PC-3 (cell line): Measurements from ENCODE around the gene PRICKLE2. TPM values are rescaled to one million over a fixed set of nuclear protein-coding genes. Genes with fewer than 3 reads are reported as not detected.

Source experiments
- ATAC-seq: fragments of 200-7000 bp; cut with Tn5 transposase; 2 replicates; pipeline ENCODE4 v1.9.1; 2020; ENCODE audit warnings: mild to moderate bottlenecking, moderate library complexity
- BruUV-seq: library from RNA; stranded (reverse); fragments of 400-500 nt; replicated peaks from 2 replicates; lab custom pipeline; 2021; lab: Mats Ljungman, UMichigan
- CTCF ChIA-PET: fragments of 300-600 bp; sonication (Branson Sonifier 250); formaldehyde crosslinking; loops from one replicate; lab custom pipeline; 2022; ENCODE audit warnings: antibody characterized with exemption; lab: Charles Lee
- POLR2A ChIA-PET: fragments of 300-600 bp; sonication (Branson Sonifier 250); formaldehyde crosslinking; loops from one replicate; lab custom pipeline; 2022; ENCODE audit warnings: antibody characterized with exemption; ENCODE audit not compliant: unreplicated experiment; lab: Charles Lee
- DNase-seq: peaks from one replicate; pipeline ENCODE4 v3.0.0-alpha.2; 2015
- H2AFZ ChIP-seq: fragments of 300-600 bp; sonication (generic); 2 replicates; pipeline ENCODE4 v1.6.0; 2016; ENCODE audit warnings: antibody characterized with exemption, low read length
- H3F3A ChIP-seq: fragments of 300-600 bp; sonication (generic); one replicate; pipeline ENCODE4 v1.6.0; 2017; ENCODE audit warnings: antibody characterized with exemption, low read length, control low read depth, mild to moderate bottlenecking; ENCODE audit not compliant: unreplicated experiment
- H3K27ac ChIP-seq: fragments of 300-600 bp; sonication (generic); 2 replicates; pipeline ENCODE4 v1.5.1; 2016; ENCODE audit warnings: mild to moderate bottlenecking, low read length
- H3K27me3 ChIP-seq: fragments of 300-600 bp; sonication (generic); 2 replicates; pipeline ENCODE4 v1.6.1; 2016; ENCODE audit warnings: low read length, mixed read lengths
- H3K36me3 ChIP-seq: fragments of 300-600 bp; sonication (generic); 2 replicates; pipeline ENCODE4 v1.6.1; 2016; ENCODE audit warnings: low read depth, mixed run types, low read length, mixed read lengths
- H3K4me1 ChIP-seq: fragments of 300-600 bp; sonication (generic); 2 replicates; pipeline ENCODE4 v1.5.1; 2016; ENCODE audit warnings: low read length; ENCODE audit not compliant: insufficient read depth
- H3K4me2 ChIP-seq: fragments of 300-600 bp; sonication (generic); 2 replicates; pipeline ENCODE4 v1.6.0; 2016; ENCODE audit warnings: low read length
- H3K4me3 ChIP-seq: fragments of 300-600 bp; sonication (generic); 2 replicates; pipeline ENCODE4 v1.5.1; 2016; ENCODE audit warnings: mild to moderate bottlenecking, low read length, mixed read lengths
- H3K79me2 ChIP-seq: fragments of 300-600 bp; sonication (generic); 2 replicates; pipeline ENCODE4 v1.6.1; 2017; ENCODE audit warnings: low read length, mixed read lengths
- H3K9ac ChIP-seq: fragments of 300-600 bp; sonication (generic); 2 replicates; pipeline ENCODE4 v1.6.0; 2016; ENCODE audit warnings: mild to moderate bottlenecking, low read length
- H3K9me2 ChIP-seq: fragments of 300-600 bp; sonication (generic); replicated peaks from 2 replicates; pipeline ENCODE4 v1.6.1; 2016; ENCODE audit warnings: mixed run types, low read length, mixed read lengths
- H3K9me3 ChIP-seq: fragments of 300-600 bp; sonication (generic); 2 replicates; pipeline ENCODE4 v1.6.1; 2016; ENCODE audit warnings: low read length, mixed read lengths
- H4K20me1 ChIP-seq: fragments of 300-600 bp; sonication (generic); 2 replicates; pipeline ENCODE4 v1.6.1; 2016; ENCODE audit warnings: low read length, mixed read lengths
- CTCF ChIP-seq: fragments of 300-600 bp; sonication (generic); conservative IDR thresholded peaks from 2 replicates; pipeline ENCODE4 v1.5.1; 2017; ENCODE audit warnings: antibody characterized with exemption, low read depth, mild to moderate bottlenecking, low read length
- EZH2 ChIP-seq: fragments of 300-600 bp; sonication (generic); IDR thresholded peaks from one replicate; pipeline ENCODE4 v1.6.1; 2017; ENCODE audit warnings: antibody characterized with exemption, mild to moderate bottlenecking, low read length; ENCODE audit not compliant: unreplicated experiment
- EZH2phosphoT487 ChIP-seq: fragments of 300-600 bp; sonication (generic); IDR thresholded peaks from 2 replicates; pipeline ENCODE4 v1.6.1; 2018; ENCODE audit warnings: mild to moderate bottlenecking, antibody characterized with exemption, low read length, borderline replicate concordance
- intact Hi-C: fragments of 100-400 bp; cut with micrococcal nuclease; formaldehyde crosslinking; loops from 2 replicates; pipeline ENCODE4 v1.9.0; 2023
- total RNA-seq: library from RNA; depleted of rRNA; stranded (reverse); fragments of >200 nt; gene quantifications from 2 replicates; pipeline ENCODE4 v1.2.3, GENCODE V29; 2014

Gene PRICKLE2
- total RNA-seq, 1 experiment from 2014 or later, result 1.8 TPM

- Histone ChIP-seq H3K9me3 (no peaks in the 10 kb centered on the region), H4K20me1 (no peaks in the 10 kb centered on the region), H3K36me3 (no peaks in the 10 kb centered on the region), H3K27me3 (no peaks in the 10 kb centered on the region), H3K27ac (no peak overlapping the region), H3K9me2 (no peaks in the 10 kb centered on the region), H3K79me2 (no peaks in the 10 kb centered on the region), H3F3A (no peaks in the 10 kb centered on the region), H3K4me3 (no peak overlapping the region), H3K4me2 (no peak overlapping the region), H3K9ac (no peak overlapping the region), H3K4me1 (no peaks in the 10 kb centered on the region), H2AFZ (no peak overlapping the region)
- CTCF ChIA-PET, result no interaction called here
- DNase-seq, result no peak
- POLR2A ChIA-PET, result no interaction called here
- BruUV-seq, result no TSS peak
- intact Hi-C loops, result no loop called here
- ATAC-seq, result no peak
- TF ChIP-seq EZH2phosphoT487 (no peak), EZH2 (no peak), CTCF (no peak)
Measured at GRCh38 chr3:64072126-64072525, 153.1 kb downstream of the PRICKLE2 start.

- POLR2A ChIA-PET, result no interaction called here
- TF ChIP-seq CTCF (no peak), EZH2phosphoT487 (no peak), EZH2 (no peak)
- intact Hi-C loops, result no loop called here
Measured at GRCh38 chr3:64070704-64071103, 154.6 kb downstream of the PRICKLE2 start.

GRCh38 chr3:64067506-64068346, 157.5 kb downstream of the PRICKLE2 start:
- H3K4me2 ChIP-seq, result no peak overlapping the region
- no peaks in the 10 kb centered on the region for H4K20me1 ChIP-seq
- no peak overlapping the region for H3K27ac ChIP-seq
- DNase-seq, result no peak
- no peaks in the 10 kb centered on the region for H3K9me3 ChIP-seq
- BruUV-seq, result no TSS peak
- ChIA-PET POLR2A (no interaction called here), CTCF (no interaction called here)
- no peaks in the 10 kb centered on the region for H3K27me3 ChIP-seq
- no peak for TF ChIP-seq EZH2
- no peak for TF ChIP-seq EZH2phosphoT487
- no peak for TF ChIP-seq CTCF
- H3F3A ChIP-seq, result no peaks in the 10 kb centered on the region
- no peaks in the 10 kb centered on the region for H3K36me3 ChIP-seq
- no peak overlapping the region for H3K4me3 ChIP-seq
- no peaks in the 10 kb centered on the region for H3K9me2 ChIP-seq
- no peak overlapping the region for H2AFZ ChIP-seq
- no peak overlapping the region for H3K9ac ChIP-seq
- H3K79me2 ChIP-seq, result no peaks in the 10 kb centered on the region
- no peak for ATAC-seq
- intact Hi-C loops, result no loop called here
- peaks cover 13% of the 10 kb centered on the region for H3K4me1 ChIP-seq

More at GRCh38 chr3:64070704-64071103, 154.6 kb downstream of the PRICKLE2 start:
- no peaks in the 10 kb centered on the region for H3K79me2 ChIP-seq
- H3K4me1 ChIP-seq, result no peaks in the 10 kb centered on the region
- no peaks in the 10 kb centered on the region for H3F3A ChIP-seq
- H3K9ac ChIP-seq, result no peak overlapping the region
- ATAC-seq (no peak), DNase-seq (no peak)
- no peak overlapping the region for H2AFZ ChIP-seq
- H3K9me2 ChIP-seq, result no peaks in the 10 kb centered on the region
- no peak overlapping the region for H3K27ac ChIP-seq
- no peaks in the 10 kb centered on the region for H3K9me3 ChIP-seq
- no peaks in the 10 kb centered on the region for H3K27me3 ChIP-seq
- no peak overlapping the region for H3K4me2 ChIP-seq
- CTCF ChIA-PET, result no interaction called here
- H4K20me1 ChIP-seq, result no peaks in the 10 kb centered on the region
- BruUV-seq, result no TSS peak
- no peaks in the 10 kb centered on the region for H3K36me3 ChIP-seq
- H3K4me3 ChIP-seq, result no peak overlapping the region
